Fibroblast of lung (primary cell): Measurements from ENCODE around the gene IL17RD. TPM values are rescaled to one million over a fixed set of nuclear protein-coding genes. Genes with fewer than 3 reads are reported as not detected.

Source experiments
- DNase-seq, 2 donors: peaks; one replicate each; pipeline versions ENCODE4 v3.0.0 to v3.0.0-alpha.2; 2010; ENCODE audit warnings: low read depth in 2 of 2
- H2AFZ ChIP-seq: 2 replicates; pipeline ENCODE4 v1.5.1; 2012; ENCODE audit warnings: low read length, control low read depth, inconsistent platforms
- H3K27ac ChIP-seq: 2 replicates; pipeline ENCODE4 v1.5.1; 2011; ENCODE audit warnings: low read length, control low read depth; ENCODE audit not compliant: insufficient read depth
- H3K27me3 ChIP-seq: 2 replicates; pipeline ENCODE4 v1.5.1; 2011; ENCODE audit warnings: mild to moderate bottlenecking, low read length; ENCODE audit not compliant: control insufficient read depth, insufficient read depth
- H3K36me3 ChIP-seq: 2 replicates; pipeline ENCODE4 v1.5.1; 2011; ENCODE audit warnings: low read length; ENCODE audit not compliant: control insufficient read depth, insufficient read depth
- H3K4me1 ChIP-seq: 2 replicates; pipeline ENCODE4 v1.5.1; 2011; ENCODE audit warnings: low read length; ENCODE audit not compliant: control insufficient read depth, insufficient read depth; ENCODE audit errors: extremely low read depth
- H3K4me2 ChIP-seq: 2 replicates; pipeline ENCODE4 v1.5.1; 2011; ENCODE audit warnings: low read length, control low read depth; ENCODE audit not compliant: insufficient read depth; ENCODE audit errors: extremely low read depth
- H3K4me3 ChIP-seq, 4 experiments: fragments of 200-600 bp in 1 of 4; sonication (generic) in 1 of 4; replicated peaks in 1 of 4; 2 replicates each; pipeline ENCODE4 v1.5.1; 2011 to 2016; ENCODE audit warnings: low read length in 4 of 4, low read depth in 3 of 4, mild to moderate bottlenecking in 3 of 4, control low read depth in 2 of 4, inconsistent platforms in 1 of 4, mixed read lengths in 1 of 4; ENCODE audit not compliant: insufficient read depth in 1 of 4; ENCODE audit errors: control extremely low read depth in 1 of 4
- H3K79me2 ChIP-seq: 2 replicates; pipeline ENCODE4 v1.5.1; 2012; ENCODE audit warnings: mild to moderate bottlenecking, low read length, inconsistent platforms; ENCODE audit not compliant: control insufficient read depth, insufficient read depth
- H3K9ac ChIP-seq: 2 replicates; pipeline ENCODE4 v1.5.1; 2011; ENCODE audit warnings: mild to moderate bottlenecking, low read length, control low read depth; ENCODE audit not compliant: insufficient read depth
- H3K9me3 ChIP-seq: 2 replicates; pipeline ENCODE4 v1.5.1; 2012; ENCODE audit warnings: low read depth, low read length; ENCODE audit not compliant: control insufficient read depth, insufficient read depth
- H4K20me1 ChIP-seq: 2 replicates; pipeline ENCODE4 v1.5.1; 2011; ENCODE audit warnings: low read length; ENCODE audit not compliant: control insufficient read depth, insufficient read depth; ENCODE audit errors: extremely low read depth
- CTCF ChIP-seq, 2 donors: IDR thresholded peaks in 1 of 2; conservative IDR thresholded peaks in 1 of 2; 1 replicate in 1 of 2; 2 replicates in 1 of 2; pipeline ENCODE4 v1.5.1; 2011 to 2012; ENCODE audit warnings: low read length in 2 of 2, control low read depth in 1 of 2, inconsistent platforms in 1 of 2, low read depth in 1 of 2, mild to moderate bottlenecking in 1 of 2
- EZH2 ChIP-seq: IDR thresholded peaks from 2 replicates; pipeline ENCODE4 v1.5.1; 2012; ENCODE audit warnings: low read length, control low read depth, mild to moderate bottlenecking; ENCODE audit errors: missing control alignments
- polyA plus RNA-seq, 2 donors: library from polyadenylated mRNA; depleted of rRNA in 1 of 2; stranded (reverse) in 1 of 2; unstranded in 1 of 2; fragments of >200 nt; gene quantifications; 2 replicates each; pipeline ENCODE4 v1.2.1, GENCODE V29; 2011 to 2012; ENCODE audit warnings: missing spikeins in 1 of 2
- total RNA-seq: library from RNA; depleted of rRNA; stranded (reverse); fragments of >200 nt; gene quantifications from 2 replicates; pipeline ENCODE4 v1.2.1, GENCODE V29; 2014

IL17RD gene
- total and polyA plus RNA-seq, 2 donors (not counting 1 experiment from before 2014, with no cell fraction given), result 0.60 to 1.8 TPM

GRCh38 chr3:57116501-57116900 lies 48.7 kb downstream of the IL17RD start:
- Histone ChIP-seq H3K9me3 (no peaks in the 10 kb centered on the region), H3K36me3 (no peaks in the 10 kb centered on the region), H3K79me2 (no peaks in the 10 kb centered on the region), H3K9ac (no peak overlapping the region), H2AFZ (no peak overlapping the region), H3K27ac (no peak overlapping the region), H3K4me2 (no peak overlapping the region), H3K27me3 (no peaks in the 10 kb centered on the region), H3K4me1 (no peaks in the 10 kb centered on the region), H4K20me1 (no peaks in the 10 kb centered on the region), H3K4me3 (no peak overlapping the region)
- TF ChIP-seq EZH2 (no peak), CTCF (conservative IDR thresholded peaks at IDR 0.05 in 1 of 2, IDR thresholded peaks at IDR 0.05 in 1 of 2; ENCODE audit: low read depth in 1 of 2, low read length in 2 of 2) (no peak)
- no peak for DNase-seq

DNA sequence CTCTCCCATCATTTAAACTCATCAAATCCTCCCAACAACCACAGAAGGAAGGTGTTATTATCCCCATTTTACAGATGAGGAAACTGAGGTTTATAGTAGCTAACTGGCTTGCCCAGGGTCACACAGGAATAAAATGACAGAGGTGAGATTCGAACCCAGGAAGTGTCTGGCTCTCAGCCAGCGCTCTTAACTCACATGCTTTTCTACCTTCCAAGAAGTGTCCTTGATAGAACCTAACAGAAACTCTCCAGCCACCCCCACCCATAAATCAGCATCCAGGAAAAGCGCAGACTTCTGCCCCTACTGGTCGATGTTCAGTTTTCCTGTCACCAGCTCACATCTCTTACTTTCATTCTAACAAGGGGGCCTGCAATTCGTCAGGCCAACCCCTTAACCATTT lies 52.9 kb downstream of the IL17RD start:
- Histone ChIP-seq H4K20me1 (no peaks in the 10 kb centered on the region), H3K36me3 (no peaks in the 10 kb centered on the region), H2AFZ (no peak overlapping the region), H3K9ac (no peak overlapping the region), H3K4me2 (no peak overlapping the region), H3K79me2 (no peaks in the 10 kb centered on the region), H3K27ac (no peak overlapping the region), H3K4me1 (no peaks in the 10 kb centered on the region), H3K4me3 (no peak overlapping the region), H3K27me3 (no peaks in the 10 kb centered on the region), H3K9me3 (no peaks in the 10 kb centered on the region)
- no peak for DNase-seq
- TF ChIP-seq CTCF (conservative IDR thresholded peaks at IDR 0.05 in 1 of 2, IDR thresholded peaks at IDR 0.05 in 1 of 2; ENCODE audit: low read depth in 1 of 2, low read length in 2 of 2) (peak; percentile 15 to 22), EZH2 (no peak)

DNA sequence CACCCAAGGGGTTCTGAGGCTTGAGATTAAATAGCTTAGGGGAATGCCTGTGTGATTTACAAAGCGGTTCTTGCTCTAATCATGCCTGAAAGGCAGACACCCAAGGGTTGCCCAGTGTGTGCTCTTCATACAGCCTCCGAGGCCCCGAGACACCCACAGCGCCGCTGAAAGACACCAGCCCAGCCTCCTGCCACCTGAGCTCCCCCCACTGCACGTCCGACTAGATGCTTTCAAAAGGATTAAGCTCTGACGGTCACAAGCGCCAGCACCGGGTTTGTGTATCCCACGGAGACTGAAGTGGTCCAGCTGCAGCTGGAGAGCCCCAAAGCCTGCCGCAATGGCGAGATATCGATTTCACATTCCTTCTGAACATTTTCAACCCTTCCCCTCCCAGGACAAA lies 54.4 kb downstream of the IL17RD start:
- H2AFZ ChIP-seq, result no peak overlapping the region
- no peak overlapping the region for H3K9ac ChIP-seq
- no peaks in the 10 kb centered on the region for H3K4me1 ChIP-seq
- TF ChIP-seq EZH2, result no peak
- no peak for TF ChIP-seq CTCF (conservative IDR thresholded peaks at IDR 0.05 in 1 of 2, IDR thresholded peaks at IDR 0.05 in 1 of 2; ENCODE audit: low read depth in 1 of 2, low read length in 2 of 2)
- no peak overlapping the region for H3K4me2 ChIP-seq
- no peaks in the 10 kb centered on the region for H3K9me3 ChIP-seq
- H3K79me2 ChIP-seq, result no peaks in the 10 kb centered on the region
- no peak overlapping the region for H3K27ac ChIP-seq
- peak in 1 of 2 donors; percentile 27 for DNase-seq
- no peaks in the 10 kb centered on the region for H3K27me3 ChIP-seq
- H3K36me3 ChIP-seq, result no peaks in the 10 kb centered on the region
- no peaks in the 10 kb centered on the region for H4K20me1 ChIP-seq
- no peak overlapping the region for H3K4me3 ChIP-seq
